HG02870 (cell line): ENCODE data around the gene SEPTIN5.
"Not testable (repeated sequence)": the region's sequence is repeated elsewhere in the genome, so short reads cannot be mapped to it uniquely, and the experiment has no call there.

Source experiments
- ATAC-seq: cut with Tn5 transposase; IDR thresholded peaks from one replicate; pipeline ENCODE4 v1.9.1; 2021; ENCODE audit warnings: mild to moderate bottlenecking, moderate library complexity; ENCODE audit not compliant: unreplicated experiment

The SEPTIN5 gene

GRCh38 chr22:19714312-19715187 lies at the start of gene SEPTIN5:
Gene SEPTIN5 (plus strand): TSS chr22:19714503. CDS start chr22:19714589, 86 bp downstream.
- no peak for ATAC-seq

DNA sequence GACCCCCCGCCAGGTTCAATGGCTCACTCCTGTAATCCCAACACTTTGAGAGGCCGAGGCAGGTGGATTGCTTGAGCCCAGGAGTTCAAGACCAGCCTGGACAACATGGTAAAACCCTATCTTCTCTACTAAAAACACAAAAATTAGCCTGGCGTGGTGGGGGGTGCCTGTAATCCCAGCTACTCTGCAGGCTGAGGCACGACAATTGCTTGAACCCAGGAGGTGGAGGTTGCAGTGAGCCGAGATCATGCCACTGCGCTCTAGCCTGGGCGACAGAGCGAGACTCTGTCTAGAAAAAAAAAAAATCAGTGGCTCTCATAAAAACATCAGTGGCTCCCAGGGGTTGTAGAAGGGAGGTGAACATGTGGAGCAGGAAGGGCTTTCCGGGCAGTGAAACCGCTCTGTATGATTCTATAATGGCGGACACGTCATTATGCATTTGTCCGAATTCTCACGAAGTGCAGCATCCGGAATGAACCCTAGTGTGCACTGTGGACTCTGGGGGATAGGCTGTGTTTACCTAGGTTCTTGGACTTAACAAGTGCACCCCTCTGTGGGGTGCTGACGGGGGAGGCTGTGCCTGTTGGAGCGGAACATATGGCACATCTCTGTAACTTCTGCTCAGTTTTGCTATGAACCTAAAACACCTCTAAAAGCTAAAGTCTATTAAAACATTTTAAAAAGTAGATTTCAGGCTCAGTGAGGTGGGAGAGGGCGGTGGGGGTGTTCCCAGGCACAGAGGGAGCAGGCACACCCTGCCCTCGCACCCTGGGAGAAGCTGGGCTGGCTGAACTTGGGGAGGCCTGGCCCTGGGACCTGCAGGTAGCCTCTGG lies 49.1 kb upstream of the SEPTIN5 start:
- no peak for ATAC-seq

DNA sequence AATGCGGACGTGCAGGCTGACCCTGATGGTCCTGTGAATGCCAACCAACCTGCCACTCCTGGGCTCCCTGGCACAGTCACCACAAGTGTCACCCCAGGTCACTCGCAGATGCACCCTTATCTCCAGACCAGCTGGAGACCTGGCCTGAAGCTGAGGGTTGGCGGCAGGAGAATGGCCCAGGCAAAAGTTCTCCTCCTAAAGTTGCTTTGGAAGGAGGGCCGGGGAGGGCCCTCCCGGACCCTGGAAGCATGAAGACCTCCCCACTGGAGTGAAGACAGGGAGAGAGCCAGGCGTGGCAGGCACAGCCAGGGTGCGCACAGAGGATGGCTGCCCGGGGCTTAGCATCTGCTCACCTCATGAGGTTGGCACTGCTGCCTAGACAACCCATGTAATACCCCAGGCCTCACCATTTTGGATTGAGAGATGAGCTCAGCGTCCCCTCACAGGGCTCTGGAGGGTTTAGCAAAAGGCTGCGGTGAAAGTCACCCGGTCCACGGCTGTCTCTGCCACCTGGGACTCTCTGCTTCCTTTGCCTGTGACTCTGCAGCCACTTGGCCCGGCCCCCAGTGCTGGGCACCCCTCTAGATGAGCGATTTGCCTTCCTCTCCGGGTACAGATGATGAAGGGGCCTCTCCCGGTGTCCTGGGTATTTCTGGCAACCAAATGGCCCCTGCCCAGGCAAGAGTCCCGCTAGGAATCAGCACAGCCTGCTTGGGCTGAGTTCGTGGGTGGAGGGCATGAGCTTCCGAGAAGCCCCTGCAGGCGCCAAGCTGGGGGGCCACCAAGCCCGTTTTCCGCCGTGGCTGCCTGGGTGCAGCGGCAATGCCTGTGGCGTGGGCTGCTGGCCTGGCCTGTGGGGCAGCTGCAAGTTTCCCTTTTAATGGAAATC lies 48.3 kb upstream of the SEPTIN5 start:
- ATAC-seq: no peak

- ATAC-seq: no peak
Observed at GRCh38 chr22:19666673-19667593, 47.4 kb upstream of the SEPTIN5 start.

- no peak for ATAC-seq
Observed at GRCh38 chr22:19667872-19668740, 46.2 kb upstream of the SEPTIN5 start.

GRCh38 chr22:19668748-19669147 lies 45.6 kb upstream of the SEPTIN5 start:
- ATAC-seq: no peak

DNA sequence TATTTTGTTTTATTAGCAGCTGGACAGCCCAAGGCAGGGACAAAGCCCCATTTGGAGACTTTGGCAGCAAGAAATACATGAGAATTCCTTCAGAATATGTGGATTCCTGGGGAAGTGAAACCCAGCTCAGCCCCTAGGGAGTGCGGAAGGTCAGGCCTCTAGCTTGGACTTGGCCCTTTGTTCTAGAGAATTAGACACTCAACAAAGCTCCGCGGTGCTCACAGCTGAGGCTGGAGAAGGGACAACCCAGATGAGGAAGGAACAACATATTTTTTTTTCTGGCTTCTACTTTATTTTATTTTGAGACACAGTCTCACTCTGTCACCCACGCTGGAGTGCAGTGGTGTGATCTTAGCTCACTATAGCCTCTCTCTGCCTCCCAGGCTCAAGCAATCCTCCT lies 44.7 kb upstream of the SEPTIN5 start:
- no peak for ATAC-seq

- ATAC-seq: no peak
Observed at GRCh38 chr22:19671316-19671715, 43.0 kb upstream of the SEPTIN5 start.

DNA sequence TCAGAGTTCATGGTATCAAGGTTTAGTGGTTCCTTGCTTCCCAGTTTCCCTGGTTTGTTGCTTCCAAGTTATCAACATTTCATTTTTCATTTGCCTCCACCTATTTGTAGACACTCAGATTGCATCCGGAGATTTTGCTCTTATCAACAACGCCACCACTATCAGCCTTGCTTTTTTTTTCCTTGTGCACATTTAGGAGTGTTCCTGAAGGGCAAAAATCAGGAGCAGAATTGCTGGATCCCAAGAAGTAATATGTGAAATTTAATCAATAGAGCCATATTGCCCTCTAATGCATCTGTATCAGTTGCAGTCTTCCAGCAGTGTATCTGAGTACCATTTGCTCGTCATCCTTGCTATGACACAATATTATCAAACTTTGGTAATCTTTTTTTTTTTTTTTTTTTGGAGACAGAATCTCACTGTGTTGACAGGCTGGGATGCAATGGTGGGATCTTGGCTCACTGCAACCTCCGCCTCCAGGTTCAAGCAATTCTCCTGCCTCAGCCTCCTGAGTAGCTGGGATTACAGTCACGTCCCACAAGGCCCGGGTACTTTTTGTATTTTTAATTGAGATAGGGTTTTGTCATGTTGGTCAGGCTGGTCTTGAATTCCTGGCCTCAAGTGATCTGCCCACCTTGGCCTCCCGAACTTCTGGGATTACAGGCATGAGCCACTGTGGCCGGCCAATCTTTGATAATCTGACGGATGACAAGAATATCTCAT lies 42.1 kb upstream of the SEPTIN5 start:
- ATAC-seq: no peak

- ATAC-seq: no peak
Observed at GRCh38 chr22:19673660-19674059, 40.6 kb upstream of the SEPTIN5 start.

- ATAC-seq: no peak
Observed at GRCh38 chr22:19674129-19674928, 40.0 kb upstream of the SEPTIN5 start.

DNA sequence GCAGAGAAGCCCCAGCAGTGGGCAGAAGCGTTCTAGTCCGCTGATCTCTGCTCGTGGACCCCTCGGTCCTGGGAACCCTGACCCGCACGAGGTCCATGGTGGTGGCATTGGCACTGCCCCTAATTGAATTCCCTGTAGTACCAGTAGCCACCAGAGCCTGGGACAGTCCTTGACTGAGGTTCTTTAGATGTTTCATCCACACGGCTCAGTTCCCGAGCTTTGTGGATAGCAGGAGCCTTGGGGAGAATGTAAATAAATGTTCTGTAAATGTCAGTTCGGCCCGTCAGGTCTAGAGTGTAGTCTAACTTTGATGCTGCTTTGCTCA lies 39.4 kb upstream of the SEPTIN5 start:
- ATAC-seq: no peak

- ATAC-seq: no peak
Observed at GRCh38 chr22:19675428-19675827, 38.9 kb upstream of the SEPTIN5 start.

GRCh38 chr22:19676437-19676836 lies 37.9 kb upstream of the SEPTIN5 start:
- ATAC-seq: not testable (repeated sequence)

DNA sequence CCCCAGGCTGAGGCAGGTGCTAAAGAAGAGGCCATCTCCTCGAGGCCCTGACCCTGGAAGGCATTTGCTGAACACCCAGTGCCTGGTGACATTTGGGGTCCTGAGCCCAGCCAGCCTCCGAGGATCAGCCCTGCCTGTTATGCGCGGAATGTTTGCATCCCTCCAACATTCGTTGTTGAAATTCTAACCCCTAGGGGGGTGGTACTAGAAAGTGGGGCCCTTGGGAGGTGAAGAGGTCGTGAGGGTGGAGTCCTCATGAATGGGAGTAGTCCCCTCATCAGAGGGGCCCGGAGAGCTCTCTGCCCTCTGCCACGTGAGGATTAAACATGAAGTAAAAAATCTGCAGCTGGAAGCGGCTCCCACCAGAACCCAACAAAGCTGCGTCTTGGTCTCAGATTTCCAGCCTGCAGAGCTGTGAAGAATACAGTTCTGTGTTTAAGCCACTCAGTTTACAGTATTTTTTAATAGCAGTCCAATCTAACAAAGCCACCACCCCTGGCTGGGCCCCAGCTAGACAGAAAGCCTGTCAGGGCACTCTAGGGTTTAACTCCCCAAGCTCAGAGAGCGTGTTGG lies 35.3 kb upstream of the SEPTIN5 start:
- ATAC-seq: no peak

- ATAC-seq: no peak
Observed at GRCh38 chr22:19679522-19680101, 34.7 kb upstream of the SEPTIN5 start.
